Stimulated activated CD8-positive, alpha-beta memory T cell treated with anti-CD3 and anti-CD28 coated beads, Interleukin-12 subunit alpha, Interleukin-12 subunit beta, amount 100 ng/mL, for 1 hour (primary cell): ENCODE results near the gene RRAGD.

Source experiments
- DNase-seq: peaks from one replicate; pipeline ENCODE4 v3.0.0-alpha.2; 2020; ENCODE audit warnings: low read depth

The RRAGD gene

DNA sequence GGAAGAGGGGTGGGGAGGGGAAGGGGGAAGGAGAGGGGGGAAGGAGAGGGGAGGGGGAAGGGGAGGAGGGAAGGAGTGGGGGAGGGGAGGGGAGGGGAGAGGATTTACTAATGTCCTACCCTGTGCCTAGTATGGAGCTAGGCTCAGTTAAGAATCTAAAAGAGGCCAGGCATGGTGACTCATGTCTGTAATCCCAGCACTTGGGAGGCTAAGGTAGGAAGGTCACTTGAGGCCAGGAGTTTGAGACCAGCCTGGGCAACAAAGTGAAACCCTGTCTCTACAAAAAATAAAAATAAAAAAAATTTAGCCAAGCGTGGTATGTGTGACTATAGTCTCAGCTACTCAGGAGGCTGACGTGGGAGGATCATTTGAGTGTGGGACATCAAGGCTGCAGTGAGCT, 72.5 kb downstream of the RRAGD start:
- DNase-seq: no peak

DNA sequence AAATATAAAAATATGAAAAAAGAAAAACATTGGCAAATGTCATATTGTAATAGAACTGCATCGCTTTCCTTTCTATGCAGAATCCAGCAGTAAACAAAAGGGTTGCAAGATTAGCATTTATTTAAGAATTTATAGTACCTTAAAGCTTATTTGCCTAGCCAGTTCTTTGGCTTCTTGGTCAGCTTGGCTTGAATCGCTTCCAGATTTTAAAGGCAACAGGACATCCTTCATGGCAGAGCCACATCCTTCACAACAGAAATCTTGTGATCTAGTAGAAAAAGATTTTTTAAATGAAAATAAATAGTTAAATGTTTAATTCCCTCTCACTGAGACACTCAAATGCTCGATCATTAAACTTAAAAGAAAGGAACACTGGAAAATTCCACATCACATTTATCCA, 76.9 kb downstream of the RRAGD start:
- no peak for DNase-seq

- DNase-seq: no peak
Observed at GRCh38 chr6:89330910-89331309, 81.2 kb downstream of the RRAGD start.

DNA sequence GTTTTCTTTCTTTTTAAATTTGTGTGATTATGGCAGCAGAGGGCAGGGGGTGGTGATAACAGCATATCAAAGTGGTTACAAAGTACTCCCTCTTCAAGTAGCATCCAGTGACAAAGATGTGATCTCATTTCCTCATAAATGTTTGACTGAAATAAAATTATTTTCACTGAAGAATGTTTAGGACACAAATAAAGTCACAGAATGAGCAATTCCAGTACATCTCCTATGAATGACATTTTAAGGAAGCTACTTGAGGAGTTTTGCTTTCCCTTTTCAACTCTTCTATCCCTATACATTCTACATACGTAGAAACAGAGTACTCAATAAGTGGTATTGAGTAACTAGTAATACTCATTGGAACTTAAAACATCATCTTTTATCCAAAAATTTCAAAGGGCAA, 83.1 kb downstream of the RRAGD start:
- DNase-seq: no peak

GRCh38 chr6:89324304-89324703, 87.8 kb downstream of the RRAGD start:
- no peak for DNase-seq

- no peak for DNase-seq
Observed at GRCh38 chr6:89323511-89323971, 88.5 kb downstream of the RRAGD start.

DNA sequence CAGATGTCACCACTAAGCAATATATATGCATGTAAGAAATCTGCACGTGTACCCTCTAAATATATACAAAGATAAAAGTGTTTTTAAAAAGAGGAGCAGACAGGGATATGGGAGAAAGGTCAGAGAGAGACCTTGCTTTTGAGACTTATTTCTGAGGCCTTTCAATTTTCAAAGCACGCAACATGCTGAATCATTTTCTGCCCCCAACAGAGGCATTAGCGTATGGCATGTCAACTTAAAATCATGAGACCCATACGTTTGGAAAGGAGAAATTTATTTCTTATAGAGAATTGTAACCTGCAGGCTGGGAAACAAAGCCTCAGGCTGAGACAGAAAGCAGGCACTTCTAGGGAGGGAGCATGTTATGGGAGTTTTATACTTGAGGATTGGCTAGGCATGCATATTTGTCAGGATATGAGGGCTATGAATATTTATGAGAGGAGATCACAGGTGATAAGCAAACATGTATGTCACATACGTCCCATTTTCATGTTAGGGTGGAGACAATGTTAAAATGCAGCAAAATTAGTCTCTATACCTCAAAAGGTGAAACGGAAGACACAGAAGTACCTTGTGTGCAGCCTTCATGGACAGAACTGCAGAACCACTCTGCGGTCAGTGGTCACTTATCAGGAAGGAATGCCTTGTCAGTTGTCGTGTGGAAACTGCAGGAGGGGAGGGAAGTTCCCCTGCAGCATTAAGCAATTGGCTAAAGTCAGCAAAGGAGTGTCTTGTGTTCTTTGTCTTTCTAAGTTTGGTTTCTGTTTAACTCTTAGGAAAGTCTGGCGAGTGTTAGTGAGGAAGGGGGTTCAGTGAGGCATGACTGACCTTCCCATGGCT, 90.7 kb downstream of the RRAGD start:
- no peak for DNase-seq

DNA sequence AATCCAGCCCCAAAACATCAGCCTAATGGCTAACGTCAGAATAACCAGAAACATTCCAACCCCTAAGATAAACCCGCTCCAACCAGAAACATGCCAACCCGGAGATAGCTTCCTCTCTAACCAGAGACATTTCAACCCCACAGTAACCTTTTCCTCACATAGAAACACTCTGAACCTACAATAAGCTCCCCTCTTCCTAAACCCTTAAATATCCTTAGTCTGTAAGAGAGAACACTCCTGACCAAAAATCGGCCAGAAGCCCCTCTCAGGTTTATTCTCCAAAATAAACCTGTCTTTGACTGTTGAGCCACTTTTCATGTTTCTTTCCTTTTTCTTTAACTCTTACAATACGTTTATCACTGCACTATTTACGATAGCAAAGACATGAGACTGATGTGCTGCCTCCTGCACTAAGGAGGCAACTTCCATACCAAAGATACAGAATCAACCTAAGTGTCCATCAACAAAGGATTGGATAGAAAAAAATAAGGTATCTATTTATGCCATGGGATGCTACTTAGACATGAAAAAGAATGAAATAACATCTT, 92.0 kb downstream of the RRAGD start:
- DNase-seq: no peak

GRCh38 chr6:89317067-89317466, 95.0 kb downstream of the RRAGD start:
- DNase-seq: no peak

DNA sequence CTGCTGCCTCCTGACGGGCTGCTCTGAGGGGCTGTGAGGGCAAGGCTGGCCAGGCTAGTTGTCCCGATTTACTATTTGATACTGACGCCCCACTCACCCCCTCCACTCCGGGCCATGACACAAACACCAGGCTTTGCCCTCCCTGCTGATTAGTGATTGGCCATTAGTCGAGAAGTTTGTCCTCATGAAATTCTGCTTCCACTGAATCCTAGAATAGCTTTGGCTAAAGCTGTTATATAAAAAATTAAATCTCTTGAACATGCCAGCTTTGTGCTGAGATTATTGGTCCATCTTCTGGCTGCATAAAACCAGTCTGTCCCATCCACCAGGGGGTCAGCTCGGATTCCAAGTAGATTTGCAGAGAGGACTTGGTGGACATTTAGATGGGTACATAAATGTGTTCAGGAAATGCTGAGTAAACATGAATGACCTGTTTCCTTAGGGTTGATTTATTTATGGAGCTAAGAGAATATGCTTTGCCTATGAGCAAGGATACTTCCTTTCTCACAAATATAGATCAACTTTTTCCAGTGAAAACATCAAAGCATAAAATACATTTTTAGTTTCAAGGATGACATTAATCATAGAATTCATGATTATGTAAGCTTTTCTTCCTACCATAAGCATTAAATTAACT, 96.7 kb downstream of the RRAGD start, which contains the start of gene GABRR2:
TSS of gene GABRR2 (minus strand) at position 51 of the 637 bp plus-strand sequence. CDS start 134 bp downstream, outside the sequence.
- DNase-seq: no peak

DNA sequence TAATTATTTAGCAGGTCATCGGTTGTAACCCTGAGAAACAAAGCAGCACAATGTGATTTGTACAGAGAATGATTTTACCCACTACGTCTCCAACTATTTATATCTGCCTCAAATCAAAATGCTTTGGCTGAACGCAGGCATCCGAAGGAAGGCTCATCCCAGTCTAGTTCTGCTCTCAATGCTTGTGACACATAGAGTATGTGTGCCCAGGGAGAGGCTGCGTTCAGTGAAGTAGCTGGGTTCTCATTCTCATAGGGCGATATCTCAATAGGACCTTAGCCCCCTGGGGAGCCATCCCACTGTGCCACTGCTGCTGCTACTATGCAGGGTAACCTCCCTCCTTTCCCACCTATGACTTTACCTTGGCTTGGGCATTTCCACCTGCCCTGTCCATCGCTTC, 97.4 kb downstream of the RRAGD start:
- DNase-seq: no peak
